ENCODE results near the gene F10.

DNA sequence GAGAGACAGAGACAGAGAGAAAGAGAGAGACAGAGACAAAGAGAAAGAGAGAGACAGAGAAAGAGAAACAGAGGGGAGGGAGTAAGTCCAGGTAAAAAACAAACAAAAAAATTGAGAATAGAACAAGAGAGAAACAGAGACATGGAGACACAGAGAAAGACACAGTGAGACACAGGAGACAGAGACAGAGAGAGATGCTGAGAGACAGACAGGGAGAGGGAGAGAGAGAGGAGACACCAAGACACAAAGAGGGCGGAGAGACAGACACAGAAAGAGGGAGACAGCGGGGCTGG, 30.0 kb downstream of the F10 start:
- TF ChIP-seq YY1 (IDR thresholded peaks at IDR 0.05; ENCODE audit: insufficient read depth, insufficient read length), result no peak
- no peak for TF ChIP-seq ZNF274 (IDR thresholded peaks at IDR 0.05; ENCODE audit: low read depth, low read length)

All from NT2/D1 (cell line).